Sigmoid colon (tissue), 4 donors: ENCODE data around the gene KCNQ5.

Source experiments
- POLR2A ChIP-seq, 2 donors: fragments of 450-650 bp; IDR thresholded peaks; one replicate each; pipeline ENCODE4 v1.6.1; 2016; ENCODE audit warnings: antibody characterized with exemption in 2 of 2, mild to moderate bottlenecking in 2 of 2, moderate library complexity in 2 of 2
- POLR2AphosphoS5 ChIP-seq, 4 donors: sonication (generic); formaldehyde crosslinking; IDR thresholded peaks; one replicate each; pipeline ENCODE4 v1.6.1; 2017; ENCODE audit warnings: antibody characterized with exemption in 4 of 4

GRCh38 chr6:72864799-72865198 lies 242.9 kb downstream of the KCNQ5 start:
- TF ChIP-seq POLR2A (IDR thresholded peaks at IDR 0.05) (no peak), POLR2AphosphoS5 (IDR thresholded peaks at IDR 0.05) (no peak)
